ENCODE data around the gene BCL2. TPM values are rescaled to one million over a fixed set of nuclear protein-coding genes. Genes with fewer than 3 reads are reported as not detected.

BCL2 gene
- total and polyA plus RNA-seq, 9 of the 15 experiments (the other 6 are each of a cell fraction or from before 2014, with no cell fraction given): 0.10 to 1.1 (median 0.65) TPM

DNA sequence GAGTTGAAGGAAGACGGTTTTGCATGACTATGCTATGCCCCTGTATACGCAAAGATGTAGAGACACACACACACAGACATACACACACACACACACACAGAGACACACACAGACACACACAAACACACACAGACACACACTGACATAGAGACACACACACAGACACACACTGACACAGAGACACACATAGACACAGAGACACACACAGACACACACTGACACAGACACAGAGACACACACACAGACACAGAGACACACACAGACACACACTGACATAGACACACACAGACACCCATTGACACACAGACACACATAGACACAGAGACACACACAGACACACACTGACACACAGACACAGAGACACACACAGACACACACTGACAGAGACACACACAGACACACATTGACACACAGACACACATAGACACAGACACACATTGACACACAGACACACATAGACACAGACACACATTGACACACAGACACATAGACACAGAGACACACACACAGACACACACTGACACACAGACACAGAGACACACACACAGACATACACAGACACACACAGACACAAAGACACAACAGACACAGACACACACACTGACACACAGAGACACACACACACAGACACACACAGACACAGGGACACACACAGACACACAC, 121.3 kb downstream of the BCL2 start:
- no peak overlapping the region for H3K27ac ChIP-seq (ENCODE audit: extremely low read depth, low read depth, low read length)
- no peaks in the 10 kb centered on the region for H3K79me2 ChIP-seq (ENCODE audit: control insufficient read depth, insufficient read depth, low read length)
- POLR2A ChIA-PET: no interaction called here
- no peak overlapping the region for H3K4me2 ChIP-seq (ENCODE audit: insufficient read depth, low read length)
- DNase-seq (ENCODE audit: extremely low read depth in 1 of 4, low spot score in 3 of 4) (no peak), ATAC-seq (no peak), FAIRE-seq (peak; percentile 84)
- H3K9me1 ChIP-seq (ENCODE audit: control insufficient read depth, insufficient read depth, low read length): no peaks in the 10 kb centered on the region
- peaks cover 0 to 6% of the 10 kb centered on the region in 2 experiments; a peak in 2 of 5 replicates for H3K4me1 ChIP-seq (replicated peaks in 1 of 2; ENCODE audit: control insufficient read depth in 2 of 2, insufficient read depth in 2 of 2, low read length in 2 of 2)
- intact Hi-C loops (cut with micrococcal nuclease) (no loop called here), in situ Hi-C loops (cut with MboI) (no loop called here)
- CTCF ChIA-PET (ENCODE audit: low intra/inter-chr PET ratio): no interaction called here
- H3K36me3 ChIP-seq (ENCODE audit: control insufficient read depth, insufficient read depth, low read length): no peaks in the 10 kb centered on the region
- WGBS (ENCODE audit: insufficient coverage, low coverage, missing lambda C conversion rate): 25% methylated on average over 1 of the region's 2 CpGs
- H3K9ac ChIP-seq (ENCODE audit: insufficient read depth in 1 of 2, low read depth in 2 of 2, low read length in 2 of 2): no peak overlapping the region
- peaks cover 0 to 4% of the 10 kb centered on the region in 2 experiments; a peak in 1 of 5 replicates for H3K27me3 ChIP-seq (ENCODE audit: control insufficient read depth in 2 of 2, insufficient read depth in 2 of 2, low read length in 2 of 2)
- TF ChIP-seq PATZ1 (CRISPR knock-in tag; IDR thresholded peaks at IDR 0.05; ENCODE audit: borderline replicate concordance) (no peak), SMARCA4 (IDR thresholded peaks at IDR 0.05) (no peak), ZNF253 (CRISPR knock-in tag; conservative IDR thresholded peaks at IDR 0.05) (no peak), HMG20A (CRISPR knock-in tag; conservative IDR thresholded peaks at IDR 0.05) (no peak), KDM1A (IDR thresholded peaks at IDR 0.05) (no peak), BRCA1 (IDR thresholded peaks at IDR 0.05) (no peak), BRCA1 (CRISPR knock-in tag; IDR thresholded peaks at IDR 0.05) (no peak), ZNF655 (CRISPR knock-in tag; IDR thresholded peaks at IDR 0.05) (no peak), CLOCK (CRISPR knock-in tag; IDR thresholded peaks at IDR 0.05; ENCODE audit: borderline replicate concordance) (no peak)
- TF ChIP-seq, protein P1, sequence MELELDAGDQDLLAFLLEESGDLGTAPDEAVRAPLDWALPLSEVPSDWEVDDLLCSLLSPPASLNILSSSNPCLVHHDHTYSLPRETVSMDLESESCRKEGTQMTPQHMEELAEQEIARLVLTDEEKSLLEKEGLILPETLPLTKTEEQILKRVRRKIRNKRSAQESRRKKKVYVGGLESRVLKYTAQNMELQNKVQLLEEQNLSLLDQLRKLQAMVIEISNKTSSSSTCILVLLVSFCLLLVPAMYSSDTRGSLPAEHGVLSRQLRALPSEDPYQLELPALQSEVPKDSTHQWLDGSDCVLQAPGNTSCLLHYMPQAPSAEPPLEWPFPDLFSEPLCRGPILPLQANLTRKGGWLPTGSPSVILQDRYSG (tag; conservative IDR thresholded peaks at IDR 0.05; ENCODE audit: low read depth): no peak
- no peak overlapping the region for H3K4me3 ChIP-seq
- BruUV-seq (replicated peaks): no TSS peak
- peak overlapping the region; percentile 26; the same call in 1 of the 2 replicates for H2AFZ ChIP-seq (ENCODE audit: low read depth, low read length)
- H3K9me3 ChIP-seq (replicated peaks; ENCODE audit: control insufficient read depth, insufficient read depth, low read depth, low read length): no peaks in the 10 kb centered on the region; the same call in 1 of the 2 replicates
- H4K20me1 ChIP-seq (replicated peaks; ENCODE audit: control insufficient read depth, insufficient read depth, low read length): no peaks in the 10 kb centered on the region

Data from K562 (cell line).